Vagina (tissue), 2 donors: ENCODE results near the gene GFRA1.

ENCODE experiments used
- CTCF ChIP-seq, 3 experiments: fragments of 450-650 bp in 2 of 3; fragments of 200-600 bp in 1 of 3; sonication (generic) in 1 of 3; IDR thresholded peaks; one replicate each; pipeline ENCODE4 v1.5.1; 2017 to 2019; ENCODE audit warnings: antibody characterized with exemption in 3 of 3, mild to moderate bottlenecking in 2 of 3, moderate library complexity in 2 of 3
- POLR2A ChIP-seq, 2 donors: fragments of 450-650 bp; IDR thresholded peaks; one replicate each; pipeline ENCODE4 v1.6.1; 2017; ENCODE audit warnings: antibody characterized with exemption in 2 of 2, mild to moderate bottlenecking in 2 of 2, moderate library complexity in 2 of 2
- POLR2AphosphoS5 ChIP-seq, 2 donors: sonication (generic); formaldehyde crosslinking; IDR thresholded peaks; one replicate each; pipeline ENCODE4 v1.9.0; 2017; ENCODE audit warnings: antibody characterized with exemption in 2 of 2, mild to moderate bottlenecking in 2 of 2, low read depth in 1 of 2; ENCODE audit not compliant: insufficient read depth in 1 of 2

- no peak for TF ChIP-seq CTCF (IDR thresholded peaks at IDR 0.05)
- no peak for TF ChIP-seq POLR2A (IDR thresholded peaks at IDR 0.05)
- TF ChIP-seq POLR2AphosphoS5 (IDR thresholded peaks at IDR 0.05; ENCODE audit: insufficient read depth in 1 of 2, low read depth in 1 of 2): no peak
Measured at GRCh38 chr10:116118847-116119246, 154.2 kb downstream of the GFRA1 start.
